ENCODE measurements around the gene POU2AF1.

The POU2AF1 gene

DNA sequence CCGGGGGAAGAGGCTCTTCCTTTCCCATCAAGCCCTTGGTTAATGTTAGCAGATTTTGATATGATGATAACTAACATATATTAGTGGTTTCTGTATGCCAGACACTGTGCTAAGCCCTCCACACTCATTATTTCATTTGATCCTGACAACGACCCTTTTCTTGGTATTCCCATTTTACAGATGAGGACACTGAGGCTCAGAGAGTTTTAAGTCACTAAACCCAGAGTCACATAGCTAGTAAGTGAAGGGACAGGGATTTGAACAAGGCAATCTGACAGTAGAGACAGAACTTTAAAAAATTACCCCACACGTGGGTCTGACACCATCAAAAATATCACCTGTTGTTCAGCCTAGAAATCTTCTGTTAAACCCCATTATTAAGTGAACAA lies 22.4 kb downstream of the POU2AF1 start:
- DNase-seq (ENCODE audit: low spot score), result no peak
- ChIA-PET POLR2A (ENCODE audit: low non-redundant PET) (no interaction called here), CTCF (interaction anchor here (0.5 to 0.6 kb wide), 2 partner anchors 14 to 323 kb away, joined by 3 to 5 read pairs; no protein-coding TSS in a partner anchor)
- no peak overlapping the region for H3K27ac ChIP-seq
- TF ChIP-seq CTCF (conservative IDR thresholded peaks at IDR 0.05; ENCODE audit: low read depth), result no peak

DNA sequence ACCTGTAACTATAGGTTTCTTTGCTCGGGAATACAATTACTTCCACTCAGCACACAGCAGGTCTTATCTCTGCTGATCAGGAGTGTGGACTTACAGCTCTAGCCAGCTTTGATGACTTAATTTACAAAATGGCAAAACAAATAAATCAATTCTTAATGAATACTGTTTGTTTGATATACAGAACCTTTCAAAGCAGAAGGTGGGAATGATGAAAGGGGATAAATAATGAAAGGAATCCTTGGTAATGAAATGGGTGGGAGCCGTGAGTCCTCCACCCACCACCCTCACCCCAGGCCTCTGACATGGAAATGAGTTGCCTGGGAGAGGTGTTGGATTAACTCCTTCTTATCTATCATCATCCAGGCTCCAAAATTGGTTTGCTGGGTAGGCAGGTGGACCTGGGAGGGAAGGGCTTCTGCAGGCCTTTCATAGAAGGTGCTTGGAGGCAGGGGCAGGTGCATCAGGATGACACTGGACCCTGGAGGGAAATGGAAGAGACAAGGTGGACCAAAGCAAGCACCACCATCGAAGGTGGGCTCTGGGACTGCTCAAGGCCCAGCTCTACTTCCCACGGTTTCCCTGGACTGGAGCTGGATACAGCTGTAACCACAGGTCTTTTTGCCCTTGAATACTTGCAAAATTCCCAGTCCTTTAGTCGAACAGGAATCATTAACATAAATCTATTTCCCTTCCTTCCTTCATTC lies 23.0 kb downstream of the POU2AF1 start:
- TF ChIP-seq CTCF (conservative IDR thresholded peaks at IDR 0.05; ENCODE audit: low read depth), result no peak
- no peak for DNase-seq (ENCODE audit: low spot score)
- CTCF ChIA-PET, result interaction anchor here (0.7 kb wide), 1 partner anchor 73 kb away, joined by 4 read pairs; no protein-coding TSS in a partner anchor
- no peak overlapping the region for H3K27ac ChIP-seq
- POLR2A ChIA-PET (ENCODE audit: low non-redundant PET), result no interaction called here

DNA sequence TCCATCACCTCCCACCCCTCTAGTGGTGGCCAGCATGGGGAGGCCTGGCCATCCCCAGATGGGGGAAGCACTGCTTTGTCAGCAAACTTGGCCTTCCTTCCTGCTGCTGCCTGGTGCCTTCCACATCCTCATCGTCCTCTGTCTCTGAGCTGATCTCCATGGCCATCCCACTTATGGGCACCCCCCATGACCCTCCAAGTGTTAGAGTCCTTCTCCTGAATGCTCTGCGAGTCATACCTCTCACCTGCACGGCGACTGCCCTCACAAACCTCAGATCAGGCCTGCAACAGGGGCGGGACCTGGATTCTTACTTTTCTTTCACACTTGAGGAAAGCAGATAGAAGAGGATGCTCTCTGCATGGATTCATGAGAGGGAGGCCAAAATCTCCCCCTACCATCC lies 24.0 kb downstream of the POU2AF1 start:
- DNase-seq (ENCODE audit: low spot score), result no peak
- ChIA-PET CTCF (no interaction called here), POLR2A (ENCODE audit: low non-redundant PET) (no interaction called here)
- no peak for TF ChIP-seq CTCF (conservative IDR thresholded peaks at IDR 0.05; ENCODE audit: low read depth)
- H3K27ac ChIP-seq, result no peak overlapping the region

DNA sequence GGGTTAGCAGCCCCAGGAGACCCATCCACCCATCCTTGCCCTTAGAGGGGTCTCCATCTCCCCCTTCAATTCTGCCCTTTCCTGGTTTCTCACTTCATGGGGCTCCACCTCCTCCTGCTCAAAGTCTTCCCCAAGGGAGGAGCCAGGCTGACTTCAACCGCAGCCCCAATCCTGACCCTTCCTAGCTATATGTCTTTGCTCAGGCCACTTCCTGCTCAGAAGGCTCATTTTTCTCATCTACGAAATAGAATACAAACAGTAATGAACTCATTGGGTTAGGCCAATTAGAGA lies 24.5 kb downstream of the POU2AF1 start:
- no peak overlapping the region for H3K27ac ChIP-seq
- no peak for DNase-seq (ENCODE audit: low spot score)
- ChIA-PET POLR2A (ENCODE audit: low non-redundant PET) (no interaction called here), CTCF (no interaction called here)
- TF ChIP-seq CTCF (conservative IDR thresholded peaks at IDR 0.05; ENCODE audit: low read depth), result no peak

- no peak overlapping the region for H3K27ac ChIP-seq
- no peak for TF ChIP-seq CTCF (conservative IDR thresholded peaks at IDR 0.05; ENCODE audit: low read depth)
- ChIA-PET POLR2A (ENCODE audit: low non-redundant PET) (no interaction called here), CTCF (no interaction called here)
- no peak for DNase-seq (ENCODE audit: low spot score)
Measured at GRCh38 chr11:111353776-111354600, 25.1 kb downstream of the POU2AF1 start.

GRCh38 chr11:111352935-111353710 lies 26.0 kb downstream of the POU2AF1 start:
- TF ChIP-seq CTCF (conservative IDR thresholded peaks at IDR 0.05; ENCODE audit: low read depth), result no peak
- H3K27ac ChIP-seq, result no peak overlapping the region
- DNase-seq (ENCODE audit: low spot score), result no peak
- ChIA-PET CTCF (no interaction called here), POLR2A (ENCODE audit: low non-redundant PET) (no interaction called here)

All from RWPE1 (cell line).